Measurements from ENCODE around the gene FUBP1.

DNA sequence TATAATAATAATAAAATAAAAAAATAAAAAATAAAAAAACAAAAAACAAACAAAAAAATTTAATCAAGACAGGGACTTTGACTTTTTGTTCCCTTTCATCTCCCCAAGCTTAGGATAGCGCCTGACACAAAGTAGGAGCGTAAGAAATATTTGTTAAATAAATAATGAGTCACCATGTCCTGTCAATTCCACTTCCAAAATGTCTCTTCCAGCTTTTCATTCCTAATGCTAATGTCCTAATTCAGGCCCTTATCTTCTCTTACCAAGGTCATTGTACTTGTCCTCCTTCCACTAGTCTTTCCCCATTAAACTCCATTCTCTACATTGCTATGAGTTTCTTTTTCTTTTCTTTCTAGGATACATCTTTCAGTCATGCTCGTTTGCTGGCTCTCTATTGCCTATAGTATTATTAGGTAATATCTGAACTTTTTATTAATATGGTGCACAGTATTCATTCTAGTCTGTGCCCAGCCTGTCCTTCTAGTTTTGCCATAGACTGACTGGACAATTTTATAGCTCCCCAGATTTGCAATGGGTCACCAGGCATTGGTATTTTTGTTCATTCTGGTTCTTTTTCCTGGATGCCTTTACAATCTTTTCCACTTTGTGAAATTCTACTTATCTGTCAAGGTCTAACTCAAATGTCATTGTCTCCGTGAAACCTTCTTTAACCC lies 79.1 kb downstream of the FUBP1 start:
- TF ChIP-seq ZNF274 (IDR thresholded peaks at IDR 0.05; ENCODE audit: low read depth, low read length) (no peak), SUZ12 (IDR thresholded peaks at IDR 0.05; ENCODE audit: extremely low read depth, insufficient read depth, insufficient read length) (no peak), YY1 (IDR thresholded peaks at IDR 0.05; ENCODE audit: insufficient read depth, insufficient read length) (no peak)

Data from NT2/D1 (cell line).